HCT116 (cell line): ENCODE measurements around the gene EGFLAM. TPM values are rescaled to one million over a fixed set of nuclear protein-coding genes. Genes with fewer than 3 reads are reported as not detected.

ENCODE experiments used
- ATAC-seq: fragments of 200-7000 bp; cut with Tn5 transposase; 2 replicates; pipeline ENCODE4 v1.9.1; 2020; ENCODE audit warnings: mild to moderate bottlenecking, moderate library complexity
- BruUV-seq: library from RNA; stranded (reverse); fragments of 400-500 nt; replicated peaks from 2 replicates; lab custom pipeline; 2021; lab: Mats Ljungman, UMichigan
- CTCF ChIA-PET: fragments of 300-600 bp; sonication (Branson Sonifier 250); formaldehyde crosslinking; loops from one replicate; lab custom pipeline; 2021; ENCODE audit warnings: antibody characterized with exemption; lab: Charles Lee
- POLR2A ChIA-PET: fragments of 300-600, 350-600 bp; sonication (Branson Sonifier 250); formaldehyde crosslinking; loops from one replicate; lab custom pipeline; 2021; ENCODE audit warnings: antibody characterized with exemption; lab: Charles Lee
- RAD21 ChIA-PET, 2 experiments: fragments of 300-600 bp; sonication (Branson Sonifier 250); formaldehyde crosslinking; loops; one replicate each; lab custom pipeline; 2023; ENCODE audit warnings: low total read pairs in 2 of 2; ENCODE audit not compliant: uncharacterized antibody in 2 of 2, unreplicated experiment in 2 of 2, low non-redundant PET in 1 of 2; lab: Charles Lee
- DNase-seq: peaks from one replicate; pipeline ENCODE4 v3.0.0-alpha.2; 2010; ENCODE audit warnings: low read depth, low spot score
- H2AFZ ChIP-seq: fragments of 200-600 bp; shearing (Covaris generic), sonication (generic); 2 replicates; pipeline ENCODE4 v1.6.1; 2017; ENCODE audit warnings: low read depth, mixed run types, mixed read lengths, antibody characterized with exemption, low read length; ENCODE audit not compliant: poor library complexity, severe bottlenecking
- H3K27ac ChIP-seq: 2 replicates; pipeline ENCODE4 v1.5.1; 2012; ENCODE audit warnings: low read depth, low read length
- H3K27me3 ChIP-seq: fragments of 200-600 bp; sonication (generic); 2 replicates; pipeline ENCODE4 v1.6.1; 2016; ENCODE audit warnings: mixed run types, low read length, mixed read lengths; ENCODE audit not compliant: insufficient read depth
- H3K36me3 ChIP-seq, 2 experiments: fragments of 200-500 bp in 1 of 2; fragments of 200-600 bp in 1 of 2; sonication (Bioruptor generic) in 1 of 2; sonication (generic) in 1 of 2; 2 replicates each; pipeline versions ENCODE4 v1.5.1 to v1.6.1; 2014 to 2016; ENCODE audit warnings: low read length in 2 of 2, inconsistent platforms in 1 of 2, mixed read lengths in 1 of 2, mixed run types in 1 of 2; ENCODE audit not compliant: insufficient read depth in 2 of 2, control insufficient read depth in 1 of 2
- H3K4me1 ChIP-seq, 2 experiments: fragments of 200-600 bp in 1 of 2; sonication (generic) in 1 of 2; 2 replicates each; pipeline versions ENCODE4 v1.5.1 to v1.6.1; 2012 to 2017; ENCODE audit warnings: low read length in 2 of 2, inconsistent platforms in 1 of 2, mild to moderate bottlenecking in 1 of 2, mixed read lengths in 1 of 2, mixed run types in 1 of 2, moderate library complexity in 1 of 2; ENCODE audit not compliant: insufficient read depth in 2 of 2, control insufficient read depth in 1 of 2
- H3K4me2 ChIP-seq: fragments of 200-600 bp; sonication (generic); 2 replicates; pipeline ENCODE4 v1.6.1; 2017; ENCODE audit warnings: mixed run types, low read length, mixed read lengths
- H3K4me3 ChIP-seq, 2 experiments: fragments of 200-600 bp in 1 of 2; sonication (generic) in 1 of 2; replicated peaks in 1 of 2; 2 replicates each; pipeline ENCODE4 v1.5.1; 2011 to 2016; ENCODE audit warnings: low read length in 2 of 2, control low read depth in 1 of 2, low read depth in 1 of 2, mild to moderate bottlenecking in 1 of 2, mixed read lengths in 1 of 2, mixed run types in 1 of 2
- H3K79me2 ChIP-seq: fragments of 200-600 bp; sonication (generic); 2 replicates; pipeline ENCODE4 v1.6.1; 2017; ENCODE audit warnings: mild to moderate bottlenecking, mixed run types, low read length, moderate library complexity, mixed read lengths; ENCODE audit not compliant: insufficient read depth
- H3K9ac ChIP-seq: fragments of 200-600 bp; sonication (generic); 2 replicates; pipeline ENCODE4 v1.6.1; 2016; ENCODE audit warnings: low read length, mixed read lengths
- H3K9me2 ChIP-seq: fragments of 200-600 bp; sonication (generic), shearing (Covaris generic); 2 replicates; pipeline ENCODE4 v1.6.1; 2017; ENCODE audit warnings: mixed run types, mild to moderate bottlenecking, moderate library complexity; ENCODE audit not compliant: insufficient read depth
- H3K9me3 ChIP-seq, 2 experiments: fragments of 200-500 bp in 1 of 2; fragments of 200-600 bp in 1 of 2; sonication (Bioruptor generic) in 1 of 2; sonication (generic) in 1 of 2; 2 replicates each; pipeline ENCODE4 v1.6.1; 2014 to 2017; ENCODE audit warnings: low read length in 2 of 2, mixed read lengths in 2 of 2, inconsistent platforms in 1 of 2, low read depth in 1 of 2, mild to moderate bottlenecking in 1 of 2, mixed run types in 1 of 2, moderate library complexity in 1 of 2; ENCODE audit not compliant: control insufficient read depth in 1 of 2, insufficient read depth in 1 of 2
- H4K20me1 ChIP-seq: fragments of 200-600 bp; sonication (generic), shearing (Covaris generic); 2 replicates; pipeline ENCODE4 v1.6.1; 2017; ENCODE audit warnings: mixed run types, mild to moderate bottlenecking, moderate library complexity; ENCODE audit not compliant: insufficient read depth
- EGR1 ChIP-seq: IDR thresholded peaks from 2 replicates; pipeline ENCODE4 v1.6.1; 2012; ENCODE audit warnings: low read depth
- ELF1 ChIP-seq: IDR thresholded peaks from 2 replicates; pipeline ENCODE4 v1.6.1; 2012; ENCODE audit warnings: low read depth, borderline replicate concordance
- EZH2 ChIP-seq: fragments of 200-600 bp; sonication (generic); IDR thresholded peaks from 2 replicates; pipeline ENCODE4 v1.6.1; 2017; ENCODE audit warnings: antibody characterized with exemption, mixed run types
- FOSL1 ChIP-seq: IDR thresholded peaks from 2 replicates; pipeline ENCODE4 v1.6.1; 2012; ENCODE audit warnings: low read depth
- JUND ChIP-seq: IDR thresholded peaks from 2 replicates; pipeline ENCODE4 v1.6.1; 2012
- POLR2A ChIP-seq: IDR thresholded peaks from 2 replicates; pipeline ENCODE4 v1.7.0; 2011; ENCODE audit warnings: borderline replicate concordance; ENCODE audit not compliant: insufficient read depth, insufficient read length; ENCODE audit errors: extremely low read depth
- RAD21 ChIP-seq: IDR thresholded peaks from 2 replicates; pipeline ENCODE4 v1.6.1; 2012; ENCODE audit warnings: low read depth, mild to moderate bottlenecking
- SIN3A ChIP-seq: IDR thresholded peaks from 2 replicates; pipeline ENCODE4 v1.6.1; 2012; ENCODE audit warnings: low read depth
- SP1 ChIP-seq: IDR thresholded peaks from 2 replicates; pipeline ENCODE4 v1.6.1; 2012; ENCODE audit warnings: low read depth
- SRF ChIP-seq: IDR thresholded peaks from 2 replicates; pipeline ENCODE4 v1.6.1; 2012; ENCODE audit warnings: low read depth
- TCF7L2 ChIP-seq: IDR thresholded peaks from 2 replicates; pipeline ENCODE4 v1.7.0; 2011; ENCODE audit warnings: borderline replicate concordance, inconsistent platforms; ENCODE audit not compliant: insufficient read depth, insufficient read length; ENCODE audit errors: extremely low read depth
- YY1 ChIP-seq: IDR thresholded peaks from 2 replicates; pipeline ENCODE4 v1.6.1; 2011; ENCODE audit warnings: low read length, low read depth, moderate library complexity, mild to moderate bottlenecking; ENCODE audit not compliant: insufficient replicate concordance; ENCODE audit errors: extremely low read depth
- intact Hi-C: fragments of 100-400 bp; cut with micrococcal nuclease; formaldehyde crosslinking; loops from 2 replicates; pipeline ENCODE4 v1.10.0; 2022
- total RNA-seq: library from RNA; stranded (reverse); gene quantifications from one replicate; pipeline ENCODE4 v1.2.1, GENCODE V29; 2021; ENCODE audit not compliant: unreplicated experiment
- TF ChIP-seq, protein P1 (sequence below): IDR thresholded peaks from 2 replicates; pipeline ENCODE4 v1.6.1; 2011; ENCODE audit warnings: mild to moderate bottlenecking, low read length, moderate library complexity; ENCODE audit not compliant: insufficient replicate concordance; ENCODE audit errors: extremely low read depth
- TF ChIP-seq, protein P2 (sequence below), 3 experiments: fragments of 200-600 bp in 1 of 3; sonication (generic) in 1 of 3; IDR thresholded peaks in 2 of 3; conservative IDR thresholded peaks in 1 of 3; 2 replicates each; pipeline ENCODE4 v1.5.1; 2012 to 2017; ENCODE audit warnings: low read depth in 2 of 3, low read length in 2 of 3, antibody characterized with exemption in 1 of 3, borderline replicate concordance in 1 of 3, control low read depth in 1 of 3, mild to moderate bottlenecking in 1 of 3, mixed read lengths in 1 of 3, mixed run types in 1 of 3, moderate library complexity in 1 of 3; ENCODE audit not compliant: insufficient read depth in 1 of 3
- TF ChIP-seq, protein P3 (sequence below): IDR thresholded peaks from 2 replicates; pipeline ENCODE4 v1.6.1; 2012
- TF ChIP-seq, protein P4 (sequence below): IDR thresholded peaks from 2 replicates; pipeline ENCODE4 v1.6.1; 2012; ENCODE audit warnings: low read depth

Gene EGFLAM
- total RNA-seq, 1 experiment from 2014 or later: not detected

DNA sequence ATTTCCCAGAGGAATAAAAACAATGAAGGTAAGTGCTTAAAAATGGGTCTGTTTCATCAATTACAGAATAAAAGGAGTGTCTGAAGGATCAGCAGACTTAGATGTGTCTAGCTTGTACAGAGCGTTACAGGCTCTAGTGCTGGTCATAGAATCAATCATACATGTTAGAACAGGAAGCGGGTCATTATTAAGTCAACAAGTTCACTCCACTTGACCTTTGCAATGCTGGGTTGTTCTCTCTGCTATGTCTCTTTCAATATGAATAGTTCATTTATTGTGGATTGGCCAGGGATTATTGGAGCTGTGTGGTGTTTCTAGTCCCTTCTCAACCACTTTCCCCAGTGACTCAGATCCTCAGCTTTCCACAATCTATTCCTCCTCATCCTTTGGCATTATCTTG lies 20.7 kb upstream of the EGFLAM start:
- Histone ChIP-seq H4K20me1 (no peaks in the 10 kb centered on the region), H3K9me3 (no peaks in the 10 kb centered on the region), H3K27me3 (peaks cover 15% of the 10 kb centered on the region; the same call in 1 of the 2 replicates), H3K4me1 (no peaks in the 10 kb centered on the region), H3K27ac (no peak overlapping the region), H3K9ac (no peak overlapping the region), H3K36me3 (no peaks in the 10 kb centered on the region), H3K4me3 (no peak overlapping the region), H3K79me2 (no peaks in the 10 kb centered on the region), H3K4me2 (no peak overlapping the region), H2AFZ (no peak overlapping the region), H3K9me2 (no peaks in the 10 kb centered on the region)
- TF ChIP-seq, protein P1, sequence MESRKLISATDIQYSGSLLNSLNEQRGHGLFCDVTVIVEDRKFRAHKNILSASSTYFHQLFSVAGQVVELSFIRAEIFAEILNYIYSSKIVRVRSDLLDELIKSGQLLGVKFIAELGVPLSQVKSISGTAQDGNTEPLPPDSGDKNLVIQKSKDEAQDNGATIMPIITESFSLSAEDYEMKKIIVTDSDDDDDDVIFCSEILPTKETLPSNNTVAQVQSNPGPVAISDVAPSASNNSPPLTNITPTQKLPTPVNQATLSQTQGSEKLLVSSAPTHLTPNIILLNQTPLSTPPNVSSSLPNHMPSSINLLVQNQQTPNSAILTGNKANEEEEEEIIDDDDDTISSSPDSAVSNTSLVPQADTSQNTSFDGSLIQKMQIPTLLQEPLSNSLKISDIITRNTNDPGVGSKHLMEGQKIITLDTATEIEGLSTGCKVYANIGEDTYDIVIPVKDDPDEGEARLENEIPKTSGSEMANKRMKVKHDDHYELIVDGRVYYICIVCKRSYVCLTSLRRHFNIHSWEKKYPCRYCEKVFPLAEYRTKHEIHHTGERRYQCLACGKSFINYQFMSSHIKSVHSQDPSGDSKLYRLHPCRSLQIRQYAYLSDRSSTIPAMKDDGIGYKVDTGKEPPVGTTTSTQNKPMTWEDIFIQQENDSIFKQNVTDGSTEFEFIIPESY: no peak
- TF ChIP-seq, protein P2, sequence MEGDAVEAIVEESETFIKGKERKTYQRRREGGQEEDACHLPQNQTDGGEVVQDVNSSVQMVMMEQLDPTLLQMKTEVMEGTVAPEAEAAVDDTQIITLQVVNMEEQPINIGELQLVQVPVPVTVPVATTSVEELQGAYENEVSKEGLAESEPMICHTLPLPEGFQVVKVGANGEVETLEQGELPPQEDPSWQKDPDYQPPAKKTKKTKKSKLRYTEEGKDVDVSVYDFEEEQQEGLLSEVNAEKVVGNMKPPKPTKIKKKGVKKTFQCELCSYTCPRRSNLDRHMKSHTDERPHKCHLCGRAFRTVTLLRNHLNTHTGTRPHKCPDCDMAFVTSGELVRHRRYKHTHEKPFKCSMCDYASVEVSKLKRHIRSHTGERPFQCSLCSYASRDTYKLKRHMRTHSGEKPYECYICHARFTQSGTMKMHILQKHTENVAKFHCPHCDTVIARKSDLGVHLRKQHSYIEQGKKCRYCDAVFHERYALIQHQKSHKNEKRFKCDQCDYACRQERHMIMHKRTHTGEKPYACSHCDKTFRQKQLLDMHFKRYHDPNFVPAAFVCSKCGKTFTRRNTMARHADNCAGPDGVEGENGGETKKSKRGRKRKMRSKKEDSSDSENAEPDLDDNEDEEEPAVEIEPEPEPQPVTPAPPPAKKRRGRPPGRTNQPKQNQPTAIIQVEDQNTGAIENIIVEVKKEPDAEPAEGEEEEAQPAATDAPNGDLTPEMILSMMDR (IDR thresholded peaks at IDR 0.05 in 2 of 3, conservative IDR thresholded peaks at IDR 0.05 in 1 of 3; ENCODE audit: borderline replicate concordance in 1 of 3, insufficient read depth in 1 of 3, low read depth in 2 of 3, low read length in 2 of 3): no peak
- TF ChIP-seq TCF7L2 (no peak), EZH2 (no peak), YY1 (no peak), ELF1 (no peak), JUND (no peak), SRF (no peak), FOSL1 (no peak), EGR1 (no peak), RAD21 (no peak), SP1 (no peak), SIN3A (no peak), POLR2A (no peak)
- TF ChIP-seq, protein P3, sequence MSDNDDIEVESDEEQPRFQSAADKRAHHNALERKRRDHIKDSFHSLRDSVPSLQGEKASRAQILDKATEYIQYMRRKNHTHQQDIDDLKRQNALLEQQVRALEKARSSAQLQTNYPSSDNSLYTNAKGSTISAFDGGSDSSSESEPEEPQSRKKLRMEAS: no peak
- TF ChIP-seq, protein P4, sequence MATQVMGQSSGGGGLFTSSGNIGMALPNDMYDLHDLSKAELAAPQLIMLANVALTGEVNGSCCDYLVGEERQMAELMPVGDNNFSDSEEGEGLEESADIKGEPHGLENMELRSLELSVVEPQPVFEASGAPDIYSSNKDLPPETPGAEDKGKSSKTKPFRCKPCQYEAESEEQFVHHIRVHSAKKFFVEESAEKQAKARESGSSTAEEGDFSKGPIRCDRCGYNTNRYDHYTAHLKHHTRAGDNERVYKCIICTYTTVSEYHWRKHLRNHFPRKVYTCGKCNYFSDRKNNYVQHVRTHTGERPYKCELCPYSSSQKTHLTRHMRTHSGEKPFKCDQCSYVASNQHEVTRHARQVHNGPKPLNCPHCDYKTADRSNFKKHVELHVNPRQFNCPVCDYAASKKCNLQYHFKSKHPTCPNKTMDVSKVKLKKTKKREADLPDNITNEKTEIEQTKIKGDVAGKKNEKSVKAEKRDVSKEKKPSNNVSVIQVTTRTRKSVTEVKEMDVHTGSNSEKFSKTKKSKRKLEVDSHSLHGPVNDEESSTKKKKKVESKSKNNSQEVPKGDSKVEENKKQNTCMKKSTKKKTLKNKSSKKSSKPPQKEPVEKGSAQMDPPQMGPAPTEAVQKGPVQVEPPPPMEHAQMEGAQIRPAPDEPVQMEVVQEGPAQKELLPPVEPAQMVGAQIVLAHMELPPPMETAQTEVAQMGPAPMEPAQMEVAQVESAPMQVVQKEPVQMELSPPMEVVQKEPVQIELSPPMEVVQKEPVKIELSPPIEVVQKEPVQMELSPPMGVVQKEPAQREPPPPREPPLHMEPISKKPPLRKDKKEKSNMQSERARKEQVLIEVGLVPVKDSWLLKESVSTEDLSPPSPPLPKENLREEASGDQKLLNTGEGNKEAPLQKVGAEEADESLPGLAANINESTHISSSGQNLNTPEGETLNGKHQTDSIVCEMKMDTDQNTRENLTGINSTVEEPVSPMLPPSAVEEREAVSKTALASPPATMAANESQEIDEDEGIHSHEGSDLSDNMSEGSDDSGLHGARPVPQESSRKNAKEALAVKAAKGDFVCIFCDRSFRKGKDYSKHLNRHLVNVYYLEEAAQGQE: no peak
- intact Hi-C loops: no loop called here
- ATAC-seq: no peak
- DNase-seq: no peak
- CTCF ChIA-PET: no interaction called here
- POLR2A ChIA-PET: no interaction called here
- BruUV-seq: no TSS peak
- RAD21 ChIA-PET: no interaction called here
